Measurements from ENCODE around the gene ABI1. TPM values are rescaled to one million over a fixed set of nuclear protein-coding genes. Genes with fewer than 3 reads are reported as not detected.
A peak's percentile ranks its signal among the peaks of the same experiment; 100 is the strongest.

The ABI1 gene
- total RNA-seq, 2 donors from 2014 or later, result 71.0 to 86.2 TPM

DNA sequence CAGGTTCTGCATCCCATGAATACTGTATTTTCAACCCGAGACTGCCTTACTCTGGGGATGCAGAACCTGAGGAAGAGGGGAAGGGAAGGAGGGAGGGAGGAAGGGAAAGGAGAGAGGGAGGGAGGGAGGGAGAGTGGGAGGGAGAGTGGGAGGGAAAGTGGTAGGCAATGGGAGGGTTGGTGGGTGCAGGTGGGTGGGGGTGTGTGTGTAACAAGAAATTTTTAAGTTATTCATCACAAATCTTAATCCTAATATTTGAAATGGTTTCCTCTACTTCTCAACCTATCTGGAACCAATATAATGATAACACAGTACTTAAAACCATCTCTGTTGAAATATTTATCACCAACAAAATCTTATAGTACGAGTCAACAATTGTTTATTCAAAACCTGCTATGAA, 95.2 kb downstream of the ABI1 start:
- Mint-ChIP-seq H3K36me3 (ENCODE audit: insufficient read depth in 2 of 2) (peaks cover 3 to 7% of the 10 kb centered on the region in 2 donors), H3K27me3 (ENCODE audit: low read depth) (no peaks in the 10 kb centered on the region), H3K4me3 (no peak overlapping the region), H3K27ac (peak overlapping the region; percentile 49), H3K4me1 (ENCODE audit: low read depth) (no peaks in the 10 kb centered on the region), H3K9me3 (no peaks in the 10 kb centered on the region)
- DNase-seq (no peak), ATAC-seq (replicated peaks in 1 of 2) (no peak)

DNA sequence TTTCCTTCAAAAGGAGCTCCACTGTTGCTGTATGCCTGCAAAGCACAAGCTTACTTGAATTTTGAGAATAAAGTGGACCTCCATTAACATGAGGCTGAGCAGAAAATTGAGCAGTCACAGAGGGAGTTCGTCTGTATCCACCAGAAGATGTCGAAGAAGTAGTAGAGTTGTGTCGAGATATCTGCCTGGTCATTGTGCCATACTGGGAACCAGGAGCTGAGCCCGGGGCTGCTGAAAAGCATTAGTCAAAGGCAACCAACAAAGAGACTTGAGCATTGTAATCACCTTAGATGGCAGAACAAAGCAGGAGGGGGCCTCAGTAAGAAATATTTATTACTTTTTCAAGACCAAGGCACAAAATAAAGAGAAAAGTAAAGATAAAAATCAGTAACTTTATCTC, 101.8 kb downstream of the ABI1 start:
- Mint-ChIP-seq H3K36me3 (ENCODE audit: insufficient read depth in 2 of 2) (no peaks in the 10 kb centered on the region), H3K27me3 (ENCODE audit: low read depth) (no peaks in the 10 kb centered on the region), H3K9me3 (no peaks in the 10 kb centered on the region), H3K4me3 (no peak overlapping the region), H3K27ac (peak overlapping the region; percentile 11), H3K4me1 (ENCODE audit: low read depth) (peaks cover 5% of the 10 kb centered on the region)
- DNase-seq (no peak), ATAC-seq (replicated peaks in 1 of 2) (no peak)

DNA sequence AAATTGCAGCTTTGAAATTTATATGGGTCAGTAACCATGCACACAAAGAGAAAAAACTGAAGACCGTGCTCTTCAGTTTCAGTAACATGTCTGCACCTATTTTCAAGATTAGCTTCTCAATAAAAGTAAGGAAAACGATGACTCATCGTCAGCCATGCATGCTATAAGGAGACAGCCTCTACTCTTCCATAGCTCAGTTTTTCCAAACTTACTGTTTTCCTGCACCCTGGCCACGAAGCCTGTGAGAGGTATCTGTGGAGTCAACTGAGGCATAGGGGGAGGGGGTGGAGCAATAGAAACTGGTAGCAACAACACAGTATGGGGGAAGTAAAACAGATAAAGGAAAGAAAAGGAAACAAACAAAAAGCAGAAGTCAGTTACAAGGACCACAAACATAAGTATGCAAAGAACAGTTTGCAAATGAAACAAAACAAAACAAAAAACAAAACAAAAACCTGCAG, 105.3 kb downstream of the ABI1 start:
- Mint-ChIP-seq H3K9me3 (no peaks in the 10 kb centered on the region), H3K27ac (no peak overlapping the region), H3K4me3 (no peak overlapping the region), H3K36me3 (ENCODE audit: insufficient read depth in 2 of 2) (no peaks in the 10 kb centered on the region), H3K27me3 (ENCODE audit: low read depth) (no peaks in the 10 kb centered on the region), H3K4me1 (ENCODE audit: low read depth) (peaks cover 5% of the 10 kb centered on the region)
- DNase-seq, result no peak
- ATAC-seq (replicated peaks in 1 of 2), result no peak

DNA sequence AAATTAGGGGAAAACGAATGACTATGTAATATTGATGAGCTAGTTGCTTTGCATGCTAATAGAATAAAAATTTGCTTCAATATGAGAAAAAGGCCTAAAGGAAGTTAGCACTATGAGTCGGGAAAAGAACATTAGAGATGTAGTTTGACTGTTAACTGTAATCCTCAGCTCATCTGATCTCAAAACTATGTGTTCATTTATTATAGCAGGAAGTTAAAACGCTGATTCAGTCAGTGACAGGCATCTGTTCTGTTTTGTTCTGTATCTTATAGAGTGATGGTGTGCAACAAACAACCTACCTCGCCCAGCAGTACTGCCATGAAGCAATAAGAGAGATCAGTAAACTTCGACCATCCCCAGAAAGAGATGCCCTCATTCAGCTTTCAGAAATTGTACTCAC, 114.7 kb downstream of the ABI1 start:
- H3K27me3 Mint-ChIP-seq (ENCODE audit: low read depth), result no peaks in the 10 kb centered on the region

DNA sequence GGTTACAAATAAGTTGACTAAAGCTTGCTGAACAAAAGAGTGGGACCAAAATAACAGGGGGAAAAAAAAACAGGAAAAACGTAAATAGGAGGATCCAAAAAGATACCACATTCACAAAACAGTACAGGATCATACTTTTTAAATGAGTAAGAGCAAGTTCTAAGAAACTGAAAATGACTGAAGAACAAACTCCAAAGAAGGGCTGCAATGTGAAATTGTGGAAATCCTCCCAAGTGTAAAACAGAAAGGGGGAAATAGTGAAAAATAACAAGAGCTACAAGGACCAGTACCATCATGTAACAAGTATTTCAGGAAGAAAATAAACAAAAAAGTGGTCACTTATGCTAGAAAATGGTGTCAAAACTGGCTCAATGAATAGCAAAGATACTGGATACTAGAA, 116.9 kb downstream of the ABI1 start:
- Mint-ChIP-seq H3K27me3 (ENCODE audit: low read depth) (no peaks in the 10 kb centered on the region), H3K27ac (peak overlapping the region; percentile 93), H3K4me1 (ENCODE audit: low read depth) (peaks cover 46% of the 10 kb centered on the region), H3K36me3 (ENCODE audit: insufficient read depth in 2 of 2) (peaks cover 18 to 43% of the 10 kb centered on the region in 2 donors), H3K4me3 (peak overlapping the region in 1 of 2 donors; percentile 52), H3K9me3 (no peaks in the 10 kb centered on the region)
- no peak for DNase-seq
- no peak for ATAC-seq (replicated peaks in 1 of 2)

More for the DNA sequence above, 114.7 kb downstream of the ABI1 start:
- DNase-seq (no peak), ATAC-seq (replicated peaks in 1 of 2) (peak in 1 of 2 donors; percentile 41)
- Mint-ChIP-seq H3K27ac (peak overlapping the region; percentile 86), H3K4me1 (ENCODE audit: low read depth) (peaks cover 25% of the 10 kb centered on the region), H3K4me3 (no peak overlapping the region), H3K9me3 (no peaks in the 10 kb centered on the region), H3K36me3 (ENCODE audit: insufficient read depth in 2 of 2) (peaks cover 15 to 33% of the 10 kb centered on the region in 2 donors)

DNA sequence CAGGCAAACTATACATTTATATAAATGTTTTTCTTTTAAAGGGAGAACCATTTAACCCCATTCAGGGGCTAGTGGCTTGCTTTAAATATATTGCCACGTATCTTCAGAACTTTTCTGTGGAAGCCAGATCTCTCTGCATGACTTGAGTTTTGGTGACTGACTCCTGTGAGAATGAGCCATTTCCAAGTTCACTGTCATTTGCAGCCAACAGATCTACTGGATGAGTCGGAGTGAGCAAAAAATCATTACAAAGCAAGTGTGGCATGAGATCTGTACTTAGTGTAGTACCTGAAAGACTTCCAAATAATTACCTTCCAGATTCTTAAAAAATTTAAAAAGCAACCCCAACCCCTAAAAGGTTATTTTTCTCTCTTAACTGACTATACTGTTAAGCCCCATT, 117.7 kb downstream of the ABI1 start:
- no peaks in the 10 kb centered on the region for H3K27me3 Mint-ChIP-seq (ENCODE audit: low read depth)
- H3K4me3 Mint-ChIP-seq, result peak overlapping the region in 1 of 2 donors; percentile 23
- no peaks in the 10 kb centered on the region for H3K9me3 Mint-ChIP-seq
- peaks cover 21 to 44% of the 10 kb centered on the region in 2 donors for H3K36me3 Mint-ChIP-seq (ENCODE audit: insufficient read depth in 2 of 2)
- H3K4me1 Mint-ChIP-seq (ENCODE audit: low read depth), result peaks cover 54% of the 10 kb centered on the region
- H3K27ac Mint-ChIP-seq, result peak overlapping the region; percentile 93
- DNase-seq, result no peak
- ATAC-seq (replicated peaks in 1 of 2), result peak in 1 of 2 donors; percentile 8

DNA sequence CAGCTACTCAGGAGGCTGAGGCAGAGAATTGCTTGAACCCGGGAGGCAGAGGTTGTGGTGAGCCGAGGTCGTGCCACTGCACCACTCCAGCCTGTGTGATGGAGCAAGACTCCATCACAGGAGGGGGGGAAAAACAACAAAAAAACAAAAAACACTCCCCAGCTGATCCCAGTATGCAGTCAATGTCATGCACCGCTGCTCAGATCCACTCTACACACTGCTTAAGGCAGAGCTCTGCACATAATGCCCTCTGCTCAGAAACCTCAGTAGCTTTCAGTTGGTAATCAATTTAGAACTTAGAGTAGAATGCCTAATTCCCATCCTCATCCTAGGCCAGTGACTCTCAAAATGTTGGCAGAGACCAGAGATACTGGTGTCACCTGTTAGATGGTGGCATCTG, 119.4 kb downstream of the ABI1 start:
- Mint-ChIP-seq H3K9me3 (no peaks in the 10 kb centered on the region), H3K36me3 (ENCODE audit: insufficient read depth in 2 of 2) (peaks cover 22 to 47% of the 10 kb centered on the region in 2 donors), H3K4me1 (ENCODE audit: low read depth) (peaks cover 71% of the 10 kb centered on the region), H3K27me3 (ENCODE audit: low read depth) (no peaks in the 10 kb centered on the region), H3K4me3 (no peak overlapping the region), H3K27ac (peak overlapping the region; percentile 98)
- no peak for DNase-seq
- no peak for ATAC-seq (replicated peaks in 1 of 2)

DNA sequence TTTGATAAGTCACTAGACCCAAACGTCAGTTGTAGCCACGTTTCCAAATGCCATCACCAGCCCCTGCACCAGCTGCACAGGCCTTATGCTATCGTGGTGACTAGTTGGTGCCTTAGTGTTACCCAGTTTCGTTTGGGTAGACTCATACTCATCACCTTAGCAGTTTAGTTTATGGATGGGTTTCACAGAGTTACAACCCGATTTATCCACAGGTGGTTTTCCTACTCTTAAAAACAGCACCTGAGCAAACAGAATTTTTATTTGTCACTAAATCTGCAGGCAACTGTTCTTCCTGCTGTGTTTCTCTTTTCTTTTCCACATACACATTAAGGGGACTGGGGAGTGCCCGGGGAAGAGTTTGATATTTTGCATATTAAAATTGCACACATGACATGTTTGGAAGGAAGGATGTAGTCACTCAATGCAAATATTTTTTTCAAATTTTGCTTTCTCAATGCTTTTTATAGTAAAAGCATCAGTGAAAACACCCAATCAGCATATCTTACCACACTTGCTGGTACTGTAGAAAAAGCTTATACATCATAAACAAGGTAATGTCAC, 121.6 kb downstream of the ABI1 start:
- peak overlapping the region; percentile 66 to 81 for H3K4me3 Mint-ChIP-seq
- peaks cover 76% of the 10 kb centered on the region for H3K4me1 Mint-ChIP-seq (ENCODE audit: low read depth)
- peak; percentile 53 to 63 for DNase-seq
- H3K36me3 Mint-ChIP-seq (ENCODE audit: insufficient read depth in 2 of 2), result peaks cover 18 to 48% of the 10 kb centered on the region in 2 donors
- ATAC-seq (replicated peaks in 1 of 2), result peak; percentile 58 to 60
- peak overlapping the region; percentile 98 for H3K27ac Mint-ChIP-seq
- no peaks in the 10 kb centered on the region for H3K27me3 Mint-ChIP-seq (ENCODE audit: low read depth)
- no peaks in the 10 kb centered on the region for H3K9me3 Mint-ChIP-seq

DNA sequence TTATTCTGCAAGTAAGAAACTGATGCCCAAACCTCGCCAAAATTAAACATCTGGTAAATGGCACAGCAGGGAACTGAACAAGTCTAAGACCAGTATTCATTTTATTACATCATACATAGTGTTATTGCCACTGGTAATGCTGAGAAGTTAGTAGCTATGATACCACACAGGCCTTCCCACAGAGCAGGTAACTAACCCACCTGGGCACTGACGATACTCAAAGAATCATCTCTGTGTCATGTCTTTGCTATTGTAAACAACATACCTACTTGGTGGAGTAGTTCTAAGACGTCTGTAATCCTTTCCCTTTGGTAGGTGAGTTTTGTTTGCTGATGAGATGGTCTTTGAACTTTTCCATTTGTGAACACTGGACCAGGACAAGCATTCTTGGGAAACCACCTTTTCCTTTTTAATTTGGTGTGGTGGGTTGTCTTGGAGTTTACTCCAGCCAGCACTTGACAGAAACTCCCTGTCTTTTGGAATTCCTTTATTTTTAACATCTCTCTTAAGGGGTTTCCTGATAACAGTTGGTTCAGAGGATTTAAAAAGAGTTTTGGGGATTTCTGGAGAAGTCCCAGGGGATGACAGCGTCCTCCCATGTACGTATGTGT, 122.4 kb downstream of the ABI1 start:
- Mint-ChIP-seq H3K36me3 (ENCODE audit: insufficient read depth in 2 of 2) (peaks cover 14 to 44% of the 10 kb centered on the region in 2 donors), H3K9me3 (no peaks in the 10 kb centered on the region), H3K27me3 (ENCODE audit: low read depth) (no peaks in the 10 kb centered on the region), H3K27ac (peak overlapping the region; percentile 98), H3K4me3 (peak overlapping the region; percentile 66 to 81), H3K4me1 (ENCODE audit: low read depth) (peaks cover 69% of the 10 kb centered on the region)
- peak; percentile 3 to 10 for ATAC-seq (replicated peaks in 1 of 2)
- DNase-seq, result no peak

DNA sequence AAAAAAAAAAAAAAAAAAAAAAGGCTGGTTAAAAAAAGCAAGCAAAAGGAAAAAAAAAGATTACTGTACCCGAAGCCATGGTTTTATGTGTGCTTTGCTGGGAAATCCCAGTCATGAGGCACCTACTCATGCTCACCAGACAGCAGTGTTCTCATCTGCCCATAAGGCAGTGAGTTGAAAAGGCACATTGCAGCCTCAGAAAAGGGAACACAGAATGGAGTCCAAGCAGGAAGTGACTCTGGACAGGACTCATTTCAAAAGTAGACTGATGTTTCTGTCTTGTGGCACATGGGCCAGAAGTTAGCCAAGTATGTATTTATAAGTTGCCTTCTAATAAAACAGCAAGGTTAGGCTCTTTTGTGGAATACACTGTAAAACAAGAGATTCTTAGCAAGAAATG, 123.0 kb downstream of the ABI1 start:
- Mint-ChIP-seq H3K9me3 (no peaks in the 10 kb centered on the region), H3K27me3 (ENCODE audit: low read depth) (no peaks in the 10 kb centered on the region), H3K4me3 (peak overlapping the region; percentile 63 to 81), H3K36me3 (ENCODE audit: insufficient read depth in 2 of 2) (peaks cover 15 to 38% of the 10 kb centered on the region in 2 donors), H3K4me1 (ENCODE audit: low read depth) (peaks cover 62% of the 10 kb centered on the region), H3K27ac (peak overlapping the region; percentile 98)
- peak; percentile 73 to 76 for DNase-seq
- peak; percentile 83 to 89 for ATAC-seq (replicated peaks in 1 of 2)

DNA sequence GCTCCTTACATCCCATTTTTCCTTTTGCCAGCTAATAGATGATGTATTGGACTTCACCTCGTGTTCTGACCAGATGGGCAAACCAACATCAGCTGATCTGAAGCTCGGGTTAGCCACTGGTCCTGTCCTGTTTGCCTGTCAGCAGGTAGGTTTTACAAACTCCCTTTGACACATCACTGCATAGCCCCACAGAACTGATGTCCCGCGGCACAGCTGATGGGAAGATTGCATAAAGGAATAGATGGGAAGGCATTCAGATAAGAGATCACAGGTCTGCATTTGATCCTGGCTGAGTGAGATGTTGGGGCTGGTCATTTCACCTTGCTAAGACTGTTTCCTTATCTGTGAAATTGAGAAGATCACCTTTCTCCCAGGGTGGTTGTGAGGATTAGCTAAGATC, 125.3 kb downstream of the ABI1 start:
- H3K27me3 Mint-ChIP-seq (ENCODE audit: low read depth), result no peaks in the 10 kb centered on the region
- H3K9me3 Mint-ChIP-seq, result no peaks in the 10 kb centered on the region
- H3K27ac Mint-ChIP-seq, result peak overlapping the region; percentile 48
- peaks cover 46% of the 10 kb centered on the region for H3K4me1 Mint-ChIP-seq (ENCODE audit: low read depth)
- ATAC-seq (replicated peaks in 1 of 2) (no peak), DNase-seq (no peak)
- peaks cover 13 to 24% of the 10 kb centered on the region in 2 donors for H3K36me3 Mint-ChIP-seq (ENCODE audit: insufficient read depth in 2 of 2)
- no peak overlapping the region for H3K4me3 Mint-ChIP-seq

DNA sequence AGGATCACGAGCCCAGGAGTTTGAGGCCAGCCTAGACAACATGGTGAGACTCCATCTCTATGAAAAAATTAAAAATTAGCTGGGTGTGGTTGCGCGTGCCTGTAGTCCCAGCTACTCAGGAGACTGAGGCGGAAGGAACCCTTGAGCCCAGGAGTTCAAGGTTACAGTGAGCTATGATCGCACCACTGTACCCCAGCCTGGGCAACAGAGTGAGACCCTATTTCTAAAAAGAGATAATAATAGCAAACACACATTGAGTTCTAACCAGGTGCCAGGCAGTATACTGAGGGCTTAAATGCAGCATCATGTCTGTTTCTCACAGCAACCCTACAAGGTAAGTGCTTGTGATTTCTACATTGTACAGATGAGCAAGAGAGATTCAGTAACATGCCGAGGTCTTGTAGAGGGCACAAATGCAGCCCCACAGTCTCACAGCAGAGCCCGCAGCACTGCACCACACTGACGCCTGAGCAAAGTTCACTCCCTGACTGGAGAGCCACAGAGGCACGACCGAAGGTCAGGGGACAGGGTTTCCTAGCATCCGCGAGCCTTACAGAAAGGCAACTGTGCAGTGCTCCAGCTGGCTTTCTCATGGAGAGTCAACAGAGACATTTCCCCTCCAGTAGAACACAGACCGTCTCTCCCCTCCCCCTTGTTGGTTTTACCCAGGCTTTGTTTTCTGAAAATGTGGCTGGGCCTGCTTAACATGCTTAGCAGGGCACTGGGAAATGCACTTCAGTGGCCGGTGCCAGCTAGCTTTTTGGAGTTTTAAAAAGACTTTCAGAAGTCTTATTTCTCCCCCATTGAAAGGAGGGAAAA, 126.8 kb downstream of the ABI1 start:
- H3K27ac Mint-ChIP-seq, result peak overlapping the region; percentile 65
- peaks cover 33% of the 10 kb centered on the region for H3K4me1 Mint-ChIP-seq (ENCODE audit: low read depth)
- H3K27me3 Mint-ChIP-seq (ENCODE audit: low read depth), result no peaks in the 10 kb centered on the region
- H3K4me3 Mint-ChIP-seq, result no peak overlapping the region
- ATAC-seq (replicated peaks in 1 of 2) (no peak), DNase-seq (no peak)
- H3K9me3 Mint-ChIP-seq, result no peaks in the 10 kb centered on the region
- peaks cover 17 to 21% of the 10 kb centered on the region in 2 donors for H3K36me3 Mint-ChIP-seq (ENCODE audit: insufficient read depth in 2 of 2)

DNA sequence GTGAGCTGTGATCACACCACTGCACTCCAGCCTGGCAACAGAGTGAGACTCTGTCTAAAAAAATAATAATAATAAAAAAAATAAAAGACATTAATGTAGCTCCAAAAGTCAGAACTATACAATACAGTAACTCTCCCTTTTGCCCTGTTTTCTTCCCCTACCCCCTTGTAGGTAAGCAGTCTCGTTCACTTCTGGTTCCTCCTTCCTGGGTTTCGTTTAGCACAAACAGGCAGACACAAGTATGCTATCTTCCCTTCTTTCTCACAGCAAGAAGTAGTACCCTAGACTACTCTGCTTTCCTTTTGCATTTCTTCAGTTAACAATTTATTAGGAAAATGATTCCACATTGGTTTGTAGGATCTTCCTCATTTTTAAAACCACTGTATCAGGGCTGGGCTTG, 130.2 kb downstream of the ABI1 start:
- peaks cover 18 to 22% of the 10 kb centered on the region in 2 donors for H3K36me3 Mint-ChIP-seq (ENCODE audit: insufficient read depth in 2 of 2)

More for the DNA sequence above, 130.2 kb downstream of the ABI1 start:
- Mint-ChIP-seq H3K27me3 (ENCODE audit: low read depth) (no peaks in the 10 kb centered on the region), H3K4me1 (ENCODE audit: low read depth) (no peaks in the 10 kb centered on the region), H3K4me3 (no peak overlapping the region), H3K9me3 (no peaks in the 10 kb centered on the region), H3K27ac (no peak overlapping the region)
- ATAC-seq (replicated peaks in 1 of 2) (no peak), DNase-seq (no peak)

Measured in activated T-cell treated with anti-CD3 and anti-CD28 coated beads, Interleukin-2, amount 50 U/mL, for 72 hours (primary cell).